GM23338 (cell line): ENCODE results near the gene NBEAL2. TPM values are rescaled to one million over a fixed set of nuclear protein-coding genes. Genes with fewer than 3 reads are reported as not detected.

Source experiments
- ATAC-seq: fragments of 200-7000 bp; cut with Tn5 transposase; 3 replicates; pipeline ENCODE4 v1.9.1; 2020
- DNase-seq: peaks from one replicate; pipeline ENCODE4 v3.0.0-alpha.2; 2015; ENCODE audit warnings: low spot score
- H2AFZ ChIP-seq: fragments of 200-600 bp; sonication (generic); 2 replicates; pipeline ENCODE4 v1.8.0; 2016; ENCODE audit warnings: antibody characterized with exemption, mild to moderate bottlenecking, moderate library complexity
- H3F3A ChIP-seq: fragments of 200-600 bp; sonication (generic); replicated peaks from 2 replicates; pipeline ENCODE4 v1.8.0; 2017; ENCODE audit warnings: antibody characterized with exemption, mixed run types, low read depth
- H3K27ac ChIP-seq: fragments of 200-600 bp; sonication (generic); 2 replicates; pipeline ENCODE4 v1.6.1; 2016; ENCODE audit warnings: low read depth
- H3K27me3 ChIP-seq: fragments of 200-600 bp; sonication (generic); 2 replicates; pipeline ENCODE4 v1.8.0; 2016; ENCODE audit warnings: mild to moderate bottlenecking, mixed run types, moderate library complexity; ENCODE audit not compliant: insufficient read depth
- H3K36me3 ChIP-seq: fragments of 200-600 bp; sonication (generic); 2 replicates; pipeline ENCODE4 v1.8.0; 2016; ENCODE audit warnings: mild to moderate bottlenecking; ENCODE audit not compliant: insufficient read depth
- H3K4me1 ChIP-seq: fragments of 200-600 bp; sonication (generic); 2 replicates; pipeline ENCODE4 v1.8.0; 2016; ENCODE audit warnings: mild to moderate bottlenecking, moderate library complexity; ENCODE audit not compliant: insufficient read depth
- H3K4me2 ChIP-seq: fragments of 200-600 bp; sonication (generic); 2 replicates; pipeline ENCODE4 v1.7.1; 2017; ENCODE audit warnings: mixed run types
- H3K4me3 ChIP-seq: fragments of 200-600 bp; sonication (generic); 2 replicates; pipeline ENCODE4 v1.6.1; 2016; ENCODE audit warnings: mixed run types
- H3K79me2 ChIP-seq: fragments of 200-600 bp; sonication (generic); replicated peaks from 2 replicates; pipeline ENCODE4 v1.8.0; 2017; ENCODE audit warnings: mild to moderate bottlenecking; ENCODE audit not compliant: insufficient read depth
- H3K9me2 ChIP-seq: fragments of 200-600 bp; sonication (generic); 2 replicates; pipeline ENCODE4 v1.8.0; 2017; ENCODE audit not compliant: insufficient read depth
- H4K20me1 ChIP-seq: fragments of 200-600 bp; sonication (generic); replicated peaks from 2 replicates; pipeline ENCODE4 v1.8.0; 2017; ENCODE audit warnings: mild to moderate bottlenecking; ENCODE audit not compliant: insufficient read depth
- H3K27ac Mint-ChIP-seq: 2 replicates; pipeline ENCODE4 v1.8.0; 2020; ENCODE audit warnings: inconsistent platforms, mild to moderate bottlenecking, moderate library complexity, mixed read lengths
- H3K27me3 Mint-ChIP-seq: 3 replicates; pipeline ENCODE4 v1.8.0; 2022; ENCODE audit warnings: low read depth, mild to moderate bottlenecking, moderate library complexity, mixed read lengths, inconsistent platforms; ENCODE audit not compliant: insufficient read depth, poor library complexity
- H3K36me3 Mint-ChIP-seq: 3 replicates; pipeline ENCODE4 v1.8.0; 2021; ENCODE audit warnings: low read depth, mild to moderate bottlenecking, inconsistent platforms, moderate library complexity, mixed read lengths
- H3K4me1 Mint-ChIP-seq: 3 replicates; pipeline ENCODE4 v1.8.0; 2020; ENCODE audit warnings: mild to moderate bottlenecking, inconsistent platforms, mixed read lengths
- H3K4me3 Mint-ChIP-seq: 3 replicates; pipeline ENCODE4 v1.8.0; 2021; ENCODE audit warnings: moderate library complexity, mild to moderate bottlenecking, inconsistent platforms, mixed read lengths
- H3K9me3 Mint-ChIP-seq: 3 replicates; pipeline ENCODE4 v1.8.0; 2020; ENCODE audit warnings: moderate library complexity, mild to moderate bottlenecking, inconsistent platforms, mixed read lengths
- POLR2AphosphoS5 ChIP-seq: IDR thresholded peaks from 2 replicates; pipeline ENCODE4 v1.6.1; 2016; ENCODE audit warnings: antibody characterized with exemption, low read depth
- STAT1 ChIP-seq: IDR thresholded peaks from one replicate; pipeline ENCODE4 v1.6.1; 2016; ENCODE audit warnings: antibody characterized with exemption; ENCODE audit not compliant: unreplicated experiment
- ZNF114 ChIP-seq: fragments of 250-450 bp; sonication (Bioruptor Pico); IDR thresholded peaks from 2 replicates; pipeline ENCODE4 v1.5.0; 2020; ENCODE audit warnings: mild to moderate bottlenecking, moderate library complexity
- ZNF331 ChIP-seq: fragments of 250-450 bp; sonication (Bioruptor Pico); IDR thresholded peaks from 2 replicates; pipeline ENCODE4 v1.5.0; 2020; ENCODE audit warnings: low read depth, mild to moderate bottlenecking, moderate library complexity
- polyA plus RNA-seq: library from polyadenylated mRNA; unstranded; fragments of >200 nt; fragmentation: Nextera tagmentation; extraction: Ambion mirVana; gene quantifications from 2 replicates; pipeline ENCODE4 v1.2.1, GENCODE V29; 2016
- total RNA-seq: library from RNA; depleted of rRNA; stranded (reverse); fragments of >200 nt; shearing (Covaris generic); gene quantifications from 2 replicates; pipeline ENCODE4 v1.2.3, GENCODE V29; 2014
- TF ChIP-seq, protein P1 (sequence below): fragments of 250-450 bp; sonication (Bioruptor Pico); IDR thresholded peaks from 2 replicates; pipeline ENCODE4 v1.5.0; 2020; ENCODE audit warnings: mild to moderate bottlenecking, moderate library complexity
- TF ChIP-seq, protein P2 (sequence below), 2 experiments: fragments of 200-600 bp in 1 of 2; sonication (generic) in 1 of 2; conservative IDR thresholded peaks; 2 replicates each; pipeline versions ENCODE4 v1.5.1 to v1.6.1; 2016 to 2017; ENCODE audit warnings: antibody characterized with exemption in 2 of 2, low read depth in 2 of 2, mild to moderate bottlenecking in 2 of 2, moderate library complexity in 1 of 2

Gene NBEAL2
- total and polyA plus RNA-seq, 2 experiments from 2014 or later = 13.5 to 79.9 TPM

DNA sequence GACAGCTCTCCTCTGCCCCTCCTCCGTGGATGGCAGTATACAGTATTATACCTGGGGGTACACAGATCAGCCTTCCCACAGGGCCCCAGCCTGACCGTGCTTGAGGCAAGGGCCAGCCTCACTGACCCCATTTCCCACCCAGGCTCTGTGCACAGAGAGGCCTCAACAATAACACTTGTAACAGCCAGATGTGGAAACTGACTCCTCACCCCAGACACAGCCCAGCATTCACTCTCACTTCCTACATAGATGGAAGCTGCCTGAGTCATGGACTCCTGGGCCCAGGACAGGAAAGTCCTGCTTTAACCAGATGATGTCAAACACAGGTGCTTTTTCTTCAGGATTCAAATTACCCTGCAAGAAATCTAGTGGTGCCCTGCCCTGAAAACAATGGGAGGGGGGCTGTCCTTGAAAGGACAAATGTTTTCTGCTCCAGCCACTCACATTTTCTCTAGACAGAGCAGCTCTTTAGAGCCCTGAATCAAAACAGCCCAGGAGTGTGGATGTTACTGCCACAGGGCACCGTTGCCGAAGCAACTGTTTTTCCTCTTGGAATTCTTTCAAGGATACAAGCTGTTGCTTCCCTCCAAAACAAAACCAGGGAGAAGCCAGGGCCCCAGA is 19.3 kb upstream of the NBEAL2 start (continued):
- TF ChIP-seq, protein P1, sequence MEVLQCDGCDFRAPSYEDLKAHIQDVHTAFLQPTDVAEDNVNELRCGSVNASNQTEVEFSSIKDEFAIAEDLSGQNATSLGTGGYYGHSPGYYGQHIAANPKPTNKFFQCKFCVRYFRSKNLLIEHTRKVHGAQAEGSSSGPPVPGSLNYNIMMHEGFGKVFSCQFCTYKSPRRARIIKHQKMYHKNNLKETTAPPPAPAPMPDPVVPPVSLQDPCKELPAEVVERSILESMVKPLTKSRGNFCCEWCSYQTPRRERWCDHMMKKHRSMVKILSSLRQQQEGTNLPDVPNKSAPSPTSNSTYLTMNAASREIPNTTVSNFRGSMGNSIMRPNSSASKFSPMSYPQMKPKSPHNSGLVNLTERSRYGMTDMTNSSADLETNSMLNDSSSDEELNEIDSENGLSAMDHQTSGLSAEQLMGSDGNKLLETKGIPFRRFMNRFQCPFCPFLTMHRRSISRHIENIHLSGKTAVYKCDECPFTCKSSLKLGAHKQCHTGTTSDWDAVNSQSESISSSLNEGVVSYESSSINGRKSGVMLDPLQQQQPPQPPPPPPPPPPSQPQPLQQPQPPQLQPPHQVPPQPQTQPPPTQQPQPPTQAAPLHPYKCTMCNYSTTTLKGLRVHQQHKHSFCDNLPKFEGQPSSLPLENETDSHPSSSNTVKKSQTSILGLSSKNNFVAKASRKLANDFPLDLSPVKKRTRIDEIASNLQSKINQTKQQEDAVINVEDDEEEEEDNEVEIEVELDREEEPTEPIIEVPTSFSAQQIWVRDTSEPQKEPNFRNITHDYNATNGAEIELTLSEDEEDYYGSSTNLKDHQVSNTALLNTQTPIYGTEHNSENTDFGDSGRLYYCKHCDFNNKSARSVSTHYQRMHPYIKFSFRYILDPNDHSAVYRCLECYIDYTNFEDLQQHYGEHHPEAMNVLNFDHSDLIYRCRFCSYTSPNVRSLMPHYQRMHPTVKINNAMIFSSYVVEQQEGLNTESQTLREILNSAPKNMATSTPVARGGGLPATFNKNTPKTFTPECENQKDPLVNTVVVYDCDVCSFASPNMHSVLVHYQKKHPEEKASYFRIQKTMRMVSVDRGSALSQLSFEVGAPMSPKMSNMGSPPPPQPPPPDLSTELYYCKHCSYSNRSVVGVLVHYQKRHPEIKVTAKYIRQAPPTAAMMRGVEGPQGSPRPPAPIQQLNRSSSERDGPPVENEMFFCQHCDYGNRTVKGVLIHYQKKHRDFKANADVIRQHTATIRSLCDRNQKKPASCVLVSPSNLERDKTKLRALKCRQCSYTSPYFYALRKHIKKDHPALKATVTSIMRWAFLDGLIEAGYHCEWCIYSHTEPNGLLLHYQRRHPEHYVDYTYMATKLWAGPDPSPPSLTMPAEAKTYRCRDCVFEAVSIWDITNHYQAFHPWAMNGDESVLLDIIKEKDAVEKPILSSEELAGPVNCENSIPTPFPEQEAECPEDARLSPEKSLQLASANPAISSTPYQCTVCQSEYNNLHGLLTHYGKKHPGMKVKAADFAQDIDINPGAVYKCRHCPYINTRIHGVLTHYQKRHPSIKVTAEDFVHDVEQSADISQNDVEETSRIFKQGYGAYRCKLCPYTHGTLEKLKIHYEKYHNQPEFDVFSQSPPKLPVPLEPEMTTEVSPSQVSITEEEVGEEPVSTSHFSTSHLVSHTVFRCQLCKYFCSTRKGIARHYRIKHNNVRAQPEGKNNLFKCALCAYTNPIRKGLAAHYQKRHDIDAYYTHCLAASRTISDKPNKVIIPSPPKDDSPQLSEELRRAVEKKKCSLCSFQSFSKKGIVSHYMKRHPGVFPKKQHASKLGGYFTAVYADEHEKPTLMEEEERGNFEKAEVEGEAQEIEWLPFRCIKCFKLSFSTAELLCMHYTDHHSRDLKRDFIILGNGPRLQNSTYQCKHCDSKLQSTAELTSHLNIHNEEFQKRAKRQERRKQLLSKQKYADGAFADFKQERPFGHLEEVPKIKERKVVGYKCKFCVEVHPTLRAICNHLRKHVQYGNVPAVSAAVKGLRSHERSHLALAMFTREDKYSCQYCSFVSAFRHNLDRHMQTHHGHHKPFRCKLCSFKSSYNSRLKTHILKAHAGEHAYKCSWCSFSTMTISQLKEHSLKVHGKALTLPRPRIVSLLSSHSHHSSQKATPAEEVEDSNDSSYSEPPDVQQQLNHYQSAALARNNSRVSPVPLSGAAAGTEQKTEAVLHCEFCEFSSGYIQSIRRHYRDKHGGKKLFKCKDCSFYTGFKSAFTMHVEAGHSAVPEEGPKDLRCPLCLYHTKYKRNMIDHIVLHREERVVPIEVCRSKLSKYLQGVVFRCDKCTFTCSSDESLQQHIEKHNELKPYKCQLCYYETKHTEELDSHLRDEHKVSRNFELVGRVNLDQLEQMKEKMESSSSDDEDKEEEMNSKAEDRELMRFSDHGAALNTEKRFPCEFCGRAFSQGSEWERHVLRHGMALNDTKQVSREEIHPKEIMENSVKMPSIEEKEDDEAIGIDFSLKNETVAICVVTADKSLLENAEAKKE (CRISPR knock-in tag) = no peak

DNA sequence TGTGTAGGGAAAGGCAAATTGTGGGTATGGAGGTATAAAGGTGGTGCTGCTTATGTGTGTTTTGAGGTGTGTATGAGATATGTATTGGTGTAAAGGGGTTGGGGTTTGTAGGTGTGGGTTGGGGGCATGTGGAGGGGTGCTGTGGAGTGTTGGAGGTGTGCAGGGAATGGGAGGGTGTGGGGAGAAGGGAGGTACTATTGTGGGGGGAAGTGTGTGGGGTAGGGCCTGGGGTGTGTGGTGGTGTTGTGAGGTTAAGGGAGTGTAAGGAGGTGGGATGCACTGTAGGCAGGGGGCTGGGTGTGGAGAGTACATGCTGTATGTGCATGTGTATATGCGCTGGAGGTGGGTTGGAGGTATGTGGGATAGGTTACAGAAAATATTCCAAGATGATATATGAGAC is 18.6 kb upstream of the NBEAL2 start:
- H4K20me1 ChIP-seq = peaks cover 70% of the 10 kb centered on the region
- TF ChIP-seq ZNF114 (CRISPR knock-in tag) (no peak), POLR2AphosphoS5 (no peak), ZNF331 (no peak), STAT1 (no peak)
- TF ChIP-seq, protein P2, sequence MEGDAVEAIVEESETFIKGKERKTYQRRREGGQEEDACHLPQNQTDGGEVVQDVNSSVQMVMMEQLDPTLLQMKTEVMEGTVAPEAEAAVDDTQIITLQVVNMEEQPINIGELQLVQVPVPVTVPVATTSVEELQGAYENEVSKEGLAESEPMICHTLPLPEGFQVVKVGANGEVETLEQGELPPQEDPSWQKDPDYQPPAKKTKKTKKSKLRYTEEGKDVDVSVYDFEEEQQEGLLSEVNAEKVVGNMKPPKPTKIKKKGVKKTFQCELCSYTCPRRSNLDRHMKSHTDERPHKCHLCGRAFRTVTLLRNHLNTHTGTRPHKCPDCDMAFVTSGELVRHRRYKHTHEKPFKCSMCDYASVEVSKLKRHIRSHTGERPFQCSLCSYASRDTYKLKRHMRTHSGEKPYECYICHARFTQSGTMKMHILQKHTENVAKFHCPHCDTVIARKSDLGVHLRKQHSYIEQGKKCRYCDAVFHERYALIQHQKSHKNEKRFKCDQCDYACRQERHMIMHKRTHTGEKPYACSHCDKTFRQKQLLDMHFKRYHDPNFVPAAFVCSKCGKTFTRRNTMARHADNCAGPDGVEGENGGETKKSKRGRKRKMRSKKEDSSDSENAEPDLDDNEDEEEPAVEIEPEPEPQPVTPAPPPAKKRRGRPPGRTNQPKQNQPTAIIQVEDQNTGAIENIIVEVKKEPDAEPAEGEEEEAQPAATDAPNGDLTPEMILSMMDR (conservative IDR thresholded peaks at IDR 0.05; ENCODE audit: low read depth in 2 of 2) = no peak
- TF ChIP-seq, protein P1 (CRISPR knock-in tag) = no peak

More for the DNA sequence above, 18.6 kb upstream of the NBEAL2 start:
- ATAC-seq (peak; percentile 15; the same call in 2 of the 3 replicates), DNase-seq (no peak)
- H3K27me3 Mint-ChIP-seq = no peaks in the 10 kb centered on the region
- Histone ChIP-seq H3K27ac (no peak overlapping the region), H3K4me1 (peaks cover 16% of the 10 kb centered on the region; the same call in 1 of the 2 replicates), H3K36me3 (no peaks in the 10 kb centered on the region; the same call in 1 of the 2 replicates), H3F3A (no peaks in the 10 kb centered on the region), H3K4me2 (no peak overlapping the region), H3K79me2 (peaks cover 90% of the 10 kb centered on the region), H3K27me3 (no peaks in the 10 kb centered on the region), H3K9me2 (no peaks in the 10 kb centered on the region), H3K4me3 (no peak overlapping the region), H2AFZ (no peak overlapping the region)
- peak overlapping the region; percentile 65; the same call in 1 of the 2 replicates for H3K27ac Mint-ChIP-seq
- no peak overlapping the region for H3K4me3 Mint-ChIP-seq
- H3K36me3 Mint-ChIP-seq = peaks cover 27% of the 10 kb centered on the region
- H3K9me3 Mint-ChIP-seq = peaks cover 8% of the 10 kb centered on the region; the same call in 2 of the 3 replicates
- H3K4me1 Mint-ChIP-seq = peaks cover 32% of the 10 kb centered on the region
